Activated T-helper 17 cell treated with anti-CD3 and anti-CD28 coated beads, Interleukin-2, amount 50 U/mL, for 72 hours (primary cell): ENCODE results near the gene ASB16. TPM values are rescaled to one million over a fixed set of nuclear protein-coding genes. Genes with fewer than 3 reads are reported as not detected.
A peak's percentile ranks its signal among the peaks of the same experiment; 100 is the strongest.
"Not testable (repeated sequence)": the region's sequence is repeated elsewhere in the genome, so short reads cannot be mapped to it uniquely, and the experiment has no call there.

ENCODE experiments used
- ATAC-seq: fragments of 150-1000 bp; cut with Tn5 transposase; replicated peaks from 2 replicates; pipeline ENCODE4 v1.10.0; 2021; ENCODE audit warnings: mild to moderate bottlenecking, moderate library complexity
- H3K27ac Mint-ChIP-seq: one replicate; pipeline ENCODE4 v1.8.0; 2022; ENCODE audit warnings: mixed read lengths
- H3K27me3 Mint-ChIP-seq: one replicate; pipeline ENCODE4 v1.8.0; 2022; ENCODE audit warnings: mixed read lengths
- H3K36me3 Mint-ChIP-seq: one replicate; pipeline ENCODE4 v1.8.0; 2022; ENCODE audit warnings: low read depth, mild to moderate bottlenecking, mixed read lengths
- H3K4me1 Mint-ChIP-seq: one replicate; pipeline ENCODE4 v1.8.0; 2022; ENCODE audit warnings: mixed read lengths
- H3K4me3 Mint-ChIP-seq: one replicate; pipeline ENCODE4 v1.8.0; 2022; ENCODE audit warnings: mild to moderate bottlenecking, mixed read lengths
- H3K9me3 Mint-ChIP-seq: one replicate; pipeline ENCODE4 v1.8.0; 2022; ENCODE audit warnings: mixed read lengths
- total RNA-seq, 2 donors: library from RNA; stranded (reverse); gene quantifications; one replicate each; pipeline ENCODE4 v1.2.3, GENCODE V29; 2022

Gene ASB16, protein sequence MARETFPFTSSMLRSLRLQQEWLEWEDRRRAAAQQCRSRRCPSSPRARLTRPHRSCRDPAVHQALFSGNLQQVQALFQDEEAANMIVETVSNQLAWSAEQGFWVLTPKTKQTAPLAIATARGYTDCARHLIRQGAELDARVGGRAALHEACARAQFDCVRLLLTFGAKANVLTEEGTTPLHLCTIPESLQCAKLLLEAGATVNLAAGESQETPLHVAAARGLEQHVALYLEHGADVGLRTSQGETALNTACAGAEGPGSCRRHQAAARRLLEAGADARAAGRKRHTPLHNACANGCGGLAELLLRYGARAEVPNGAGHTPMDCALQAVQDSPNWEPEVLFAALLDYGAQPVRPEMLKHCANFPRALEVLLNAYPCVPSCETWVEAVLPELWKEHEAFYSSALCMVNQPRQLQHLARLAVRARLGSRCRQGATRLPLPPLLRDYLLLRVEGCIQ
- total RNA-seq, result under 1 TPM; 0.22 to 0.58 TPM

DNA sequence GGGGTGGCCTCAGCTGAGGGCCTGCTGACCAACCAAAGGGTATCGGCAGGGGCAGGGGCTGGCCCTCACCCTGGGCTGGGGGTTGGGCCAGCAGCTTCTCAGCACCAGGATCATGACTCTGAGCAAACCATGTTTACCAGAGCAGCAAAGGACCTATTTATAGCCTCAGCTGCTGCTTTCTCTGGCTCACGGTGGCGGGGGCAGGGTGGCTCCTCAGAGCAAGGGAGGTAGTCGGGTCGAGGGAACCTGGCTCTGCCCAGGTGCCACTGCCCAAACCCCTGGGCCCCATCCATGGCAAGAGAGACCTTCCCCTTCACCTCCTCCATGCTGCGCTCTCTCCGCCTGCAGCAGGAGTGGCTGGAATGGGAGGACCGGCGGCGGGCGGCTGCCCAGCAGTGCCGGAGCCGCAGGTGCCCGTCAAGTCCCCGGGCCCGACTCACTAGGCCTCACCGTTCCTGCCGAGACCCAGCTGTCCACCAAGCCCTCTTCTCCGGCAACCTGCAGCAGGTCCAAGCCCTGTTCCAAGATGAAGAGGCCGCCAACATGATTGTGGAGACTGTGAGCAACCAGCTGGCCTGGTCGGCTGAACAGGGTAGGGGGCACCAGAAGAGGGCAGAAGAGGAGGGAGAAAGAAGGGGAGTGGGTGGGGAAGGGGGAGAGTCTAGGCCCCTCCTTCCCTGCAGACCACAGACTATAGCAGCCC, at the start of gene ASB16:
Gene ASB16, plus strand, starts transcription at position 206 of the 703 bp plus-strand sequence. Its CDS starts 86 bp downstream, at position 292.
- no peak within 1 kb of the TSS for H3K27ac Mint-ChIP-seq
- no peaks in the 10 kb centered on the region for H3K9me3 Mint-ChIP-seq
- ATAC-seq, result no peak
- H3K27me3 Mint-ChIP-seq, result no peaks in the 10 kb centered on the region
- H3K4me1 Mint-ChIP-seq, result peaks cover 7% of the 10 kb centered on the region
- peaks cover 4% of the 10 kb centered on the region for H3K36me3 Mint-ChIP-seq
- H3K4me3 Mint-ChIP-seq, result no peak within 1 kb of the TSS

DNA sequence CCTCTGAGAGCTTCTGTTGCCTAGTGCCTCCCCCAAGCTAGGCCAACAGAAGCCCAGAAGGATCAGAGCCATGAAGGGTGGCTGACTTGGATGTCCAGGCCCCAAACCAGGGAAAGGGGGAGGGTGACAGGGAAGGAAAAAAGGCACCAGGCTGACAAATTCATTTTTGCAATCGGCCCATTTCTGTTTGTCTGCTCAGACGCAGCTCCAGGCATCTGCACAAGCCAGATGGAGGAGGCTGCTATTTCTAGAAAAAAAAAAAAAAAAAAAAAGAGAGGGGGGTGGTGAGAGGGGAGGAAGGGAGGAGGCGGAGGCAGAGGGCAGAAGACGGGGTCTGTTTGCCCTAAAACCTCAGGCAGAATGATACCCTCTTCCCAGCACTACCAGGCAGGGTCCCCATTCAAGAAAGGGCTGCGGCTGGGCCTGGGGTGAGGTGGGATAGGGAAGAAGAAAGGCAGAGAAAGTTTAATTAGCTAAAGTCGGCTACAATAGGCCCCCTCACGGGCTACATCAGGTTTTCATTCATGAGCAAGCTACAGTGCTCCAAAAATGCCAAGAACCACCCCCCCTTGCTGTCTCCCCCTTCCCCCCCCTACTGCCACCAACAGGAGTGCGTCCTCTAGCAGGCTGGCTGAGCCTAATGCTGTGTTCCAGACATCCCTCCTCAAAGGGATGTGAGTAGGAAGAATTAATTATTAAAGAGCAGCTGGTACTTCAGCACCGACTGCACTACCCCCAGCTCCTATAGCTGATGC, 49.5 kb upstream of the ASB16 start:
- Mint-ChIP-seq H3K36me3 (no peaks in the 10 kb centered on the region), H3K27me3 (no peaks in the 10 kb centered on the region), H3K4me3 (peak overlapping the region; percentile 84), H3K27ac (no peak overlapping the region), H3K4me1 (peaks cover 15% of the 10 kb centered on the region), H3K9me3 (no peaks in the 10 kb centered on the region)
- ATAC-seq, result no peak

DNA sequence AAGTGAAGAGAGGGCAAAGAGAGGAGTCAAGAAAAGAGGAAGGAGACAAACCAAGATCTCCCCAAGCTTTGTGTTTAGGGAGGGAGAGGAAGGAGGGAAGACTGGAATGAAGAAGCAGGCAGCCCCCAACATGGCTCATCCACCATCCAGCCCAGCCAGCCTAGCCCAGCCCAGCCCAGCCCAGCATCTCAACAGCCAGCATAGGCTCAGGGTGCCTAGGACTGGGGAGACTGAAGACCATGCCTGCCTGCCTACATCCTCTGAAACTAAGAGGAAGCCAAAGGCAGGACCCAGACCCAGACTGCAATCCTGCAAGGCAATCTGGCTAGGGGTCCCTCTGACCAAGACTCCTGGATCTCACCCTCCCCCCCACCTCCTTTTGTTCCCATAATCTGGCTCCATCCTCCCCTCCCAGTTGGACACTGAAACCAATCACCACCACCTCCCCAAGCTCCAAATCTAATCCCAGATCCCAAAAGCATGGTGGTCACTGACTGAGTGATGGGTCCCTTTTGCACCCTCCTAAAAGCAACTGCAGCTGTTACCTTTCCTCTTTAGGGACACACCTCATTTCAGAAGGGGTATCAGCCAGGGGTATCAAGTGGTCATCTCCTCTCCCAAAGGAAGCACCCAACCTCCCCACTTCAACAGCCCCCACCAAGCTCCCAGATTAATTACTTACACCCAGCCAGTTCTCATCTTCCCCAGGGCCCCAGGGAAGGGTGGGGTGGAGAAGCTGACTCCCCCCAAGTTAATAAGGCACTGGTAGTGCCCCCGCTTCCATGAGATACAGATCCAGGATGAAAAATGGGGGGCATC, 48.3 kb upstream of the ASB16 start:
- Mint-ChIP-seq H3K4me1 (peaks cover 15% of the 10 kb centered on the region), H3K4me3 (peak overlapping the region; percentile 84), H3K36me3 (no peaks in the 10 kb centered on the region), H3K27me3 (no peaks in the 10 kb centered on the region), H3K27ac (peak overlapping the region; percentile 86), H3K9me3 (no peaks in the 10 kb centered on the region)
- ATAC-seq, result no peak

DNA sequence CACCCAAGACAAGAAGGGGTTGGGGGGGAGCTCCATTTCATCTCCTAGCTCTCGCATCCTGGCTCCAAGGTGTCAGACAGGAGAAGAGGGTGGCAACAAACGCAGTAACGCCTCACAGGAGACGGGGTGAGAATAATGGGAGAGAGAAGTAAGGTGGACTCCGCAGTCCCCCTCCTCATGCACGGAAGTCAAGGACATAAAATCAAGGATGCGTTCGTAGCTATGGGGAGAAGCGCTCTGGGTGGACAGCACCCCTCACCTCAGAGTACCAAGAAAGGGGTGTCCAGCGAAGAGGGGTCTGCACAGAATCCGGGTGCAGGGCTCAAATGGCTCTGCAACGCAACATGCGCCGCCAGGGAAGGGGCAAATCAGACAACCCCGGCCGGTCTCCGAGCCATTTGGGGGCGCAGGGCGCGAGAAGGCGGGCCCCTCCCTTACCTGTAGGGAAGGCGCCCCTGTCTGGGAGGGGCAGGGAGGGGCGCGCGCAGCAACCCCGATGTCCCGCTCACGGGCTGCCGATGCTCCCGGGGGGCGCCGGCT, 47.6 kb upstream of the ASB16 start:
- no peaks in the 10 kb centered on the region for H3K36me3 Mint-ChIP-seq
- H3K27me3 Mint-ChIP-seq, result no peaks in the 10 kb centered on the region
- peak; percentile 6 for ATAC-seq
- H3K27ac Mint-ChIP-seq, result peak overlapping the region; percentile 86
- no peaks in the 10 kb centered on the region for H3K9me3 Mint-ChIP-seq
- H3K4me1 Mint-ChIP-seq, result peaks cover 15% of the 10 kb centered on the region
- peak overlapping the region; percentile 84 for H3K4me3 Mint-ChIP-seq

DNA sequence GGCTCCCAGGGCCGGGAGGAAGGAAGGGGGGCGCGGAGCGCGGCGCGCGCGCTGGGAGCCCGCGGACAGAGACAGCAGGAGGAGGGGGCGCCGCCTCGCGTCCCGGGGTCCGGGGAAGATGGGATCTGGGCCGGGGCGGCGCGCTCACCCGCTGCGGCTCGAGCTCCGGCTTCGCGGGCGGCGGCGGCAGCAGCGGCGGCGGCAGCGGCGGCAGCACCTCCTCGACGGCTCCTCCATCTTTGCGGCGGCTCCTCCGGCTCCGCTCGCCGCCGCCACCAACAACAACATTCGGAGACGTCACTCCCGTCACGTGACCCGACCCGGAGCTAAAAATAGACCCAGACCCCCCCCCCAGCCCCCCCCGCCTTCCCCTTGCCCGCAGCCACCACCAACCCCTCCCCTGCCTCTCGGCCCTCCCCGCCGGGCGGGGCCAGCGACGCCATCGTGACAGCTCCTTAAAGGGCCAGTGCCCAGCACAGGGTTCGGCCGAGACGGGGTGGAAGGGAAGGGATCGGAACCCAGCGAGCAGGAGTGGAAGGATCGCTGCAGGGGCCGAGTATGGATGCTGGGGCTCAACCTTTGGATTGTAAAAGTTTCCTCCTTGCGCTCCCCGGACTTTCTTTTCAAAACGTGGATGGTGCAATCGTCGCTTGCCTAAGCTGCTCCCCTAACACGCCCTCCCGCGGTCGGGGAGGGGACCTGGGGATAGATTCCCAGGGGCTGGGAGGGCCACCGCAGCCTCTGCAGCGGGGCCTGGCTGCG, 47.0 kb upstream of the ASB16 start, which contains the start of gene HDAC5:
Gene HDAC5, minus strand, starts transcription at position 286 of the 762 bp plus-strand sequence. CDS start 6,126 bp downstream, outside the sequence.
- Mint-ChIP-seq H3K27ac (peak within 1 kb of the TSS; percentile 86), H3K27me3 (no peaks in the 10 kb centered on the region), H3K36me3 (no peaks in the 10 kb centered on the region), H3K4me3 (peak within 1 kb of the TSS; percentile 84), H3K4me1 (peaks cover 10% of the 10 kb centered on the region), H3K9me3 (no peaks in the 10 kb centered on the region)
- peak; percentile 98 for ATAC-seq

DNA sequence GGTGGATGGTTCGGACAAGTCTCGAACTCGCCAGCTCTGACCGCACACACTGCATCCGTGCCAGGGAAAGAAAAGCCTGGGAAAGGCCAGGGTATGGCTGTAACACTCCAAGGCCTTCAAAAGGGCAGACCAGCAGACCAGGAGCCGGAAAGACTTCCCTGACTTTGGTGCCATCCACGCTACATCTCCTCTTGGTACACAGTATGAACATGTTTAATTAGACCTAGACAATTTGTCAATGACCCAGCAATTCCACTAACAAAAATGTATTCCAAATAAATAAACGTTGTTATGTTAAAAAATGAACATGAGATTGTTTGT, 46.4 kb upstream of the ASB16 start:
- ATAC-seq, result no peak
- no peaks in the 10 kb centered on the region for H3K27me3 Mint-ChIP-seq
- H3K4me1 Mint-ChIP-seq, result peaks cover 6% of the 10 kb centered on the region
- peak overlapping the region; percentile 84 for H3K4me3 Mint-ChIP-seq
- H3K36me3 Mint-ChIP-seq, result no peaks in the 10 kb centered on the region
- H3K27ac Mint-ChIP-seq, result peak overlapping the region; percentile 86
- no peaks in the 10 kb centered on the region for H3K9me3 Mint-ChIP-seq

DNA sequence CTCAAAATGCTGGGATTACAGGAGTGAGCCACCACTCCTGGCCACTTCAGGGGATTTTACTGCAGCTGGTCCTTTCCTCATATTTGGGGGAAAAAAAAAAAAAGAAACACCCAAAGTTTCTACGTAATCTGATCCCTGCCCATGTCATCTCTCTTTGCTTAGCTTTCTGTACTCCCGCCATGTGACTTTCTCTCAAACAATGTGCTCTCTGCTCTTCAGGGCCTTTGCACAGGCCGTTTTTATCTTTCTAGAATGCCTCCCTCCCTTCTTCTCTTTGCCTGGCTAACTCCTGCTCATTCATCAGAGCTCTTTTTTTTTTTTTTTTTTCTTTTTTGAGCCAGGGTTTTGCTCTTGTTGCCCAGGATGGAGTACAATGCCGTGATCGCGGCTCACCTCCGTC, 42.1 kb upstream of the ASB16 start:
- Mint-ChIP-seq H3K9me3 (no peaks in the 10 kb centered on the region), H3K4me3 (no peak overlapping the region), H3K36me3 (no peaks in the 10 kb centered on the region), H3K4me1 (peaks cover 6% of the 10 kb centered on the region), H3K27me3 (no peaks in the 10 kb centered on the region), H3K27ac (no peak overlapping the region)
- no peak for ATAC-seq

DNA sequence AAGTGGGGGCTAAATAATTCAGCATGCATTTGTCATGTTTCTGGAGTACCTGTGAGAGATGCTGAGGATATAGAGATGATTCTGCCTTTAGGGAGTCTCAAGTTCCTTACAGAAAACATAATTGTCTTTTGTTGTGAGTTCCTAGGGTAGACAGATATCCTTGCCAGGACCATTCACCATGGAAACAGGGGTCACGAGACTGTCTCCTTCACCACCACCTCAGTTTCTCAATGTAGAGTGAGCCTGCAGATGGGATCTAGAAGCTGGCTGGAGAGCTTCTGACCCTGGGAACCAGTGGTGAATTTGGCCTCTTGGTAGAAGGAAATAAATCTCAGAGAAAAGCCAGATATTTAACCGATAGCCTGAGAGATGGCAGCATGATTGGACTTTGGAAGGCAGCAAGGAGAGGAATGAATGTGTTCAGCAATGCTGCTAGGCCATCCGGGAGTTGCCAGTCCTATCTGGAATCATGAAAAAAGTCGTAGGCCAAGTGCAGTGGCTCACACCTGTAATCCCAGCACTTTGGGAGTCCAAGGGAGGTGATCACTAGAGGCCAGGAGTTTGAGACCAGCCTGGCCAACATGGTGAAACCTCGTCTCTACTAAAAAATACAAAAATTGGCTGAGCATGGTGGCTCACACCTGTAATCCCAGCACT, 39.7 kb upstream of the ASB16 start:
- ATAC-seq, result no peak
- Mint-ChIP-seq H3K4me3 (no peak overlapping the region), H3K27me3 (no peaks in the 10 kb centered on the region), H3K27ac (no peak overlapping the region), H3K4me1 (peaks cover 6% of the 10 kb centered on the region), H3K36me3 (no peaks in the 10 kb centered on the region), H3K9me3 (no peaks in the 10 kb centered on the region)

DNA sequence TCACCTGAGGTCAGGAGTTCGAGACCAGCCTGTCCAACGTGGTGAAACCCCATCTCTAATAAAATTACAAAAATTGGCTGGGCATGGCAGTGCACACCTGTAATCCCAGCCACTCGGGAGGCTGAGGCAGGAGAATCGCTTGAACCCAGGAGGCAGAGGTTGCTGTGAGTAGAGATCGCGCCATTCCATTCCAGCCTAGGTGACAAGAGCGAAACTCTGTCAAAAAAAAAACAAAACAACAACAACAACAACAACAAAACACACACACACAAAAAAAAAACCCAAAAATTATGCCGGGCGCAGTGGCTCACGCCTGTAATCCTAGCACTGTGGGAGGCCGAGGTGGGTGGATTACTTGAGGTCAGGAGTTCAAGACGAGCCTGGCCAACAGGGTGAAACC, 39.1 kb upstream of the ASB16 start:
- H3K27ac Mint-ChIP-seq, H3K4me3 Mint-ChIP-seq, ATAC-seq, H3K36me3 Mint-ChIP-seq, H3K4me1 Mint-ChIP-seq, H3K27me3 Mint-ChIP-seq, H3K9me3 Mint-ChIP-seq: not testable (repeated sequence)

DNA sequence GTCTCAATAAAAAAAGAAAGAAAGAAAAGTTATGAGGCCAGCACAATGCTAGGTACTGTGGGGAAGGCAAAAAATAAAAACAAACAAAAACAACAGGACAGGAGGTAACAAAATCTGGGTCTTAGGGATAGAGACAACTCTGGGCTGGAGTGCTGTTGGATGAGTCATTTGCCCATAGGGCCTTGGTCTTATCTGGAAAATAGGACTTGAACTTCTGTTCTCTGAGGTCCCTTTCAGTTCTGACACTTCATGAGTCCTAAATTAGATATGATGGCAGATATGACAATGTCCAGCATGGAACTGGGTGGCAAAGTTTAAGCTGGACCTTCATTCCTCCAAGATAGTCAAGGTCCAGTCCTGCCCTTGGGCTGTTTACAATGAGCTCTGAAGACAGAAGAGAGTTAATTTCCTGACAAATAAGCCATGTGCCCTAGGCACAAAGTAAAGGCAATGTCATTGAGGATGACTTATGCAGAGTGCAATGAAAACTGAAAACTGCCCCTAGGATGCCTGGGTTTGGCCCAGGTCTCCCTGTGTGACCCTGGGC, 38.2 kb upstream of the ASB16 start:
- no peak overlapping the region for H3K4me3 Mint-ChIP-seq
- ATAC-seq, result peak; percentile 75
- H3K9me3 Mint-ChIP-seq, result no peaks in the 10 kb centered on the region

DNA sequence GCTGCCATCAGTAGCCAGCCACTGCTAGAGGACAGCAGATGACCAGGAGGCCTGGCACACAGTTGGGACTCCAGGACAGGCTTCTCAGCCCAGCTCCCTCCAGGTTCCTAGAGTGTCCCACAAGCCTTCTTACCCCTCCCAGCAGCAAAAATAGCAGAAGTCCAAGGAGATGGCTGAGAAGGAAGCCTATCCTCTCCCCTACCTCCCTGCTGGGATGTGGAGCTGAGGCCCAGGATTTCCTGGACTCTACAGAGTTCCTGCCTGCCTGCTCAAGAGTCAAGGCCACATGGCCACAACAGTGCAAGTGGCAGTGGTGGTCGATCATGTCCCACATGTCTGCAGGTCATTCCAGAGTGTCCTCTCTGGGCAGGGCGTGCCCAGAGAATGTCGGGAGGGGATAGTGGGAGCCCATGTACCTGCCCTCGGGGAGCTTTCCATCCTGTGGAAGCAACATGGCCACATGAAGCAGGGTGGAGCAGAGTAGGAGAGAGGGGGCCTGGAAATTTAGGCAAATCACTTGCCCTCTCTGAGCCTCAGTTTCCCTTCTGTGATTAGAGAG, 36.5 kb upstream of the ASB16 start:
- Mint-ChIP-seq H3K4me1 (peaks cover 12% of the 10 kb centered on the region), H3K27ac (peak overlapping the region; percentile 40), H3K9me3 (no peaks in the 10 kb centered on the region), H3K27me3 (no peaks in the 10 kb centered on the region), H3K36me3 (no peaks in the 10 kb centered on the region), H3K4me3 (no peak overlapping the region)
- no peak for ATAC-seq

More for the DNA sequence above, 38.2 kb upstream of the ASB16 start:
- Mint-ChIP-seq H3K4me1 (peaks cover 6% of the 10 kb centered on the region), H3K27me3 (no peaks in the 10 kb centered on the region), H3K36me3 (no peaks in the 10 kb centered on the region), H3K27ac (peak overlapping the region; percentile 39)

DNA sequence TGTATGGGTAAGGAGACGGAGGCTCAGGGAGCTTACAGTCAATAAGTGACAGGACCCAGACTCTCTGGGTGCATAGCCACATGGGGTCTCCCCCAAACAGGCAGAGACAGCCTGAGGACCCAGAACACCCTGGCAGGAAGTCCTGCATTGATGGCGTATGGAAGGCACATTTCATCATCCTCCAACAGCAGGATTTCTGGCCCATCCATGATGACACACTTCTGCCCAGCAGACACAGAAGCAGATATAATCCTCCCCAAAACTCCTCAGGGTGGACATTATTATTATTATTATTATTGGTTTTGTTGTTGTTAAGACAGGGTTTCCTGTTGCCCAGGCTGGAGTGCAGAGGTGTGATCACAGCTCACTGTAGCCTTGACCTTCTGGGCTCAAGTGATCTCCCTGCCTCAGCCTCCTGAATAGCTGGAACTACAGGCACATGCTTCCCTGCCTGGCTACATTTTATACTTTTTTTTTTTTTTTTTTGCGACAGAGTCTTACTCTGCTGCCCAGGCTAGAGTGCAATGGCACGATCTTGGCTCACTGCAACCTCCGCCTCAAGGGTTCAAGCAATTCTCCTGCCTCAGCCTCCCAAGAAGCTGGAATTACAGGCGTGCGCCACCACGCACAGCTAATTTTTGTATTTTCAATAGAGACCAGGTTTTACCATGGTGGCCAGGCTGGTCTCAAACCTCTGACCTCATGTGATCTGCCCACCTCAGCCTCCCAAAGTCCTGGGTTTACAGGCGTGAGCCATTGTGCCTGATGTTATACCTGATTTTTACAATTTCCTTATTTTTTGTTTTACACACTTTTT, 35.5 kb upstream of the ASB16 start:
- Mint-ChIP-seq H3K27ac (no peak overlapping the region), H3K9me3 (no peaks in the 10 kb centered on the region), H3K4me1 (peaks cover 12% of the 10 kb centered on the region), H3K36me3 (no peaks in the 10 kb centered on the region), H3K27me3 (no peaks in the 10 kb centered on the region), H3K4me3 (no peak overlapping the region)
- no peak for ATAC-seq
